EH (cell line): ENCODE measurements around the gene PPIE.

Source experiments
- DNase-seq: peaks from one replicate; pipeline ENCODE4 v3.0.0-alpha.2; 2015; ENCODE audit warnings: low read depth

PPIE gene

GRCh38 chr1:39738622-39739366 lies at the start of gene PPIE:
Gene PPIE, plus strand, starts transcription at chr1:39738882. Its CDS starts 19 bp downstream, at chr1:39738901.
- DNase-seq = peak; percentile 87

DNA sequence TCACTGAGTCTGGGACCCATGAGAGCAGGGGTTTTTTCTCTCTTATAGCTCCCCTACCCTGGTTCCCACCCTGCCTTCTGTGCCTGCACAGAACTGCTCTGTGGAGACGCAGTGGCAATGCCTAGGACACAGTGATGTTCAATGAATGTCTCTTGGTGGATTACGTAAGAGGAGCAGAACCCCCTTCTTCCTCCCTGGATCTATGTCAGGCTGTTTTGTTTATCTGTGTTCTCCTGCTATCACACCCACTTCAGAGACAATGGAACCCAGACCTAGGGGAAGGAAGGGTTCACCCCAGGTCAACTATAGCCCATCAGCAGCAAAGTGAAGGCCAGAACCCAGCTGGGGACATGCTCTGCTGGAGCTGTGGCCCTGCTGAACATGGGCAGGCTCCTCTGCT lies 49.5 kb upstream of the PPIE start:
- DNase-seq = no peak

GRCh38 chr1:39689635-39690034 lies 49.0 kb upstream of the PPIE start:
- no peak for DNase-seq

- no peak for DNase-seq
These were observed 48.5 kb upstream of the PPIE start for GRCh38 chr1:39690225-39690624.

DNA sequence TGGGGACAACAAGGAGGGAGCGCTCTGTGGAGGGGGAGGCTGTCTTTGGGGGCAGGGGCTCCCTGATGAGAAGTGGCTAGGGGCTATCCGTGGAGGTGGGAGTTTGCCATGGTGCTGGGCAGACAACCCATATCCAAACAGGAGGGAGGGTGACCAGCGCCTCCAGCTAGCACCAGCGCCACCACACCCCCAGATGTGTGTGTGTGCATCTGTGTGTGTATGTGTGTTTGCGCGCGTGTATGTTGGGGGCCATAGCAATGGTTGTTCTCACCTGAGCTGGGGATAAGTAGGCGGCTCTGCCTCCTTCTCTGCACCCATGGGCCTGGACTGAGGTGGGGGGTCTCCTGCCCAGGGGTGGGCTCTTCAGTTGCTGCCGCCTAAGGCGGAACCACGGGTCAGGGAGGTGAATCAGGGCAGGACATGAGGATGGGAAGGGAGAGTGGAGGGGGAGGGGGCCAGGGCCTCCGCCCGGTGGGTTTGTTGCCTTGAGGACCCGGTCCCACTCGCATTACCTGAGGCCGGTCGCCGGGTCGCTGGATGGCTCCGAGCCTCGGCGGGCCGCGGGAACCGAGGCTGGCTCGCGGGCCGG lies 47.8 kb upstream of the PPIE start:
- no peak for DNase-seq

- DNase-seq = peak; percentile 88
These were observed 47.1 kb upstream of the PPIE start, which contains the start of gene HPCAL4 for GRCh38 chr1:39691383-39692151. Gene HPCAL4, minus strand, starts transcription at chr1:39691433. Its CDS starts 6,830 bp downstream, at chr1:39684603.

- DNase-seq = no peak
These were observed 46.3 kb upstream of the PPIE start for GRCh38 chr1:39692152-39693074.

DNA sequence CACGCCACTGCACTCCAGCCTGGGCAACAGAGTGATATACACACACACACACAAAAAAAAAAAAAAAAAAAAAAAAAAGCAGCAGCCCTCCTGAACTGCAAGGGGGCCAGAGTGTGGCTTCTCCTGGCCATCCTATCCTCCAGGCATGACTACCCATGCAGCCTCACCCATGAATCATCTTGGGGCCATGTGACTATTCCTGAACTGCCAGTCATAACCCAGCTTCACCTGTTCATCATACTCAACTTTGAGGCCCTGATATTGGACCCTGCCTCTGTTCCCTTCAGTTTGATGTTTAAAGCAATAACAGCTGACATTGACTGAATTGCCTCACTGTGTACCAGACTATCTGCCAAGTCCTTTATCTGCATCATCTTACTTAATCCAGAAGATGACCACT lies 44.7 kb upstream of the PPIE start:
- no peak for DNase-seq

DNA sequence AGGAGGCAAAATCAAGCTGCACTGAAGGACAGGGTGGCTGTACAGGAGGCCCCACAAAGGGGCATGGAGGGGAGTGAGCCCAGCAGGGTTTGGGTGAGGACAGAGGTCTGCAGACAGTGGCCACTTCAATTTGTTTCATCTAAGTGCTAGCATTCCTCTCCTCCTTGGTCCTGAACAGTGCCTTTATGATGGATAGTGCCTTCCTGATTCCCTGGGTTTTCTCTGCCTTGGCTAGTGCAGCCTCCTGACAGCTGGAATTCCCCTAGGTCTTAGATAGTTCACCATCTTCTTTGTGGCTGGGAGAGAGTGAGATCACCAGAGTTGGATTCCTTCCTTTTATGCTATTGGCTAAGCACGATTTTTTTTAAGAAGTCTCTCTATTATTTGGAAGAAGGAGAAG lies 43.7 kb upstream of the PPIE start:
- peak; percentile 9 for DNase-seq

- DNase-seq = no peak
These were observed 42.2 kb upstream of the PPIE start for GRCh38 chr1:39696448-39696847.

DNA sequence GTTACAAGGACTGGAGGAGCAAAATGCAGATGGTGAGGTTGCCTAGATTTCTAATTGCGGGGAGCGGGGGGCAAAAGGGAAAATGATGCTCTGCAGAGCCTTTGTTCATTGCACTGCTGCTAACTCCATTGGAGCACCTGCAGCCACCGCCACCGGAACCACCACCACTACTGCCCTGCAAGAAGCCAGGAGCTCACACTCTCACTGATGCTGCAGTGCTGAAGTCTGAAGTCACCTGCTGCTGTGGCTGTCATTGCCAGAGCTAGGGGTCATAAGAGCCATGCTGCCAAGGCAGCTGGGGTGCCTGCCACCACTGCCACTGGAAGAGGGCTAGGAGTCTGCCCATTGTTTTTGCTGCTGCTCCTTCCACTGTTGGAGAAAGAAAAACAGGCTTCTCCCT lies 40.1 kb upstream of the PPIE start:
- DNase-seq = no peak

DNA sequence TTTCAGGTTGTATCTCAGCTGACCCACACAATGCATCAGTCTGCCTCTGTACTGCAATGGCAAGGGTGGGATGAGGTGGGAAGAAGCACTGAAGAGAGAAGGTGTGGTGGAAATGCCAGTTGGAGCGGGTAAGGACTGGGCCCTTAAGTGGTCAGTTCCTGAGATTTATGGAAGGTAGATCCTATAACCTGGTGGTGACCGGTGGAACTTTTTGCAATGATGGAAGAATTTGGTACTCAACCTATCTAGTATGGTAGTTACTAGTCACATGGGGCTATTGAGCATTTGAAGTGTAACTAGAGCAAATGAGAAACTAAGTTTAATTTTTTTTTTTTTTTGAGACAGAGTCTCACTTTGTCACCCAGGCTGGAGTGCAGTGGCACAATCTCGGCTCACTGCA lies 39.3 kb upstream of the PPIE start:
- no peak for DNase-seq

GRCh38 chr1:39700348-39700747 lies 38.3 kb upstream of the PPIE start:
- no peak for DNase-seq

DNA sequence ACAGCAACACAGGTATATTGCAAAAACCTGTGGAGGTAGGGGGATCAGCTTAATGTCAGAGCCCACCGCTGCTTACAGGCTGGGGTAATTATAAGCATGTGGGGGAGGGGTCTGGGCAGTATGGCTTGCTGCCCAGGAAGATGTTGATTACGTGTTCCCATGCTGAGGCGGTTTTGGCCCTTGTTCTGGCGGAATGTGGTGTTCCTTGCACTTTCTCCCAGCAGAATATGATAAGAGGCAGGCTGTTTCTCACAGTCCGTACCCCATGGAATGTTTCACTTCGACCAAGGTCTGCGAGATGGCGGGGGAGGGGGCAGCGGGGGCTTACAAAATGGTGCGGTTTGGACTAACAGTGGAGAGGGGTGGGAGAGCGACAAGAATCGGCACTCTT lies 37.6 kb upstream of the PPIE start:
- peak; percentile 60 for DNase-seq

GRCh38 chr1:39704757-39705156 lies 33.9 kb upstream of the PPIE start:
- DNase-seq = no peak

DNA sequence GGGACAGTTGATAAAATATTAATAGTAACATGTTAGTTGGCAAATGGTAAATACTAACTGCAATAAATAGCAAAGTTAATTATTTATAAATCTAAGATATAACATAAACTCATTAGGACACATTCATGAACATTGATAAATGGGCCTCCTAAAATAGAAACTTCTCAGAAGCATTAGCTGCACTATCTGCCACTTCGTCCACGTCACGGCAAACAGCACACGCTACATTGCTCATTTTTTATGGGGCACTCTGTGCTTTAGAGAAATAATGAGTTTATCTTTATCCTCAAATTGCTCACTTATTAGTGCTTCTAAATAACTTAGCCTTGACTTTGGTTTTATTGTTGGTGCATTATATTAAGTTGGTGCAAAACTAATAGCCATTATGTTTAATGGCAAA lies 31.2 kb upstream of the PPIE start:
- no peak for DNase-seq

GRCh38 chr1:39711104-39711965 lies 27.3 kb upstream of the PPIE start:
- peak; percentile 19 for DNase-seq

- DNase-seq = no peak
These were observed 26.7 kb upstream of the PPIE start for GRCh38 chr1:39711966-39712340.

DNA sequence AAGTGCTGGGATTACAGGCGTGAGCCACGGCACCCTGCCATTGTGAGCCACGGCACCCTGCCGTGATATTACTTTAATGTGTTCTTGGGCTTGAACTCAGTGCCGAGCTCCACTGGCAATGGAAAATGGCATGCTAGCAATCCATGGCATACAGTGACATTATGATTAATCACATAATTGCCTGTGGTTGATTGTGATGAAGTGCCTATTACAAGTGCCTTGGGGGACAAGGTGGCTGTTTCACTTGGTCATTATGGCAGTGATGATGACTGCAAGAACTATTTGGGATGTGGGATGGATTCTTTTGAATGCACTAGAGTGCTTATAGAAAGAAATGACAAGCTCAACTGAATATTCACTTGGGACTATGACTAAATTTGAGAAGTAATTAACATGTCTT lies 25.1 kb upstream of the PPIE start:
- no peak for DNase-seq

DNA sequence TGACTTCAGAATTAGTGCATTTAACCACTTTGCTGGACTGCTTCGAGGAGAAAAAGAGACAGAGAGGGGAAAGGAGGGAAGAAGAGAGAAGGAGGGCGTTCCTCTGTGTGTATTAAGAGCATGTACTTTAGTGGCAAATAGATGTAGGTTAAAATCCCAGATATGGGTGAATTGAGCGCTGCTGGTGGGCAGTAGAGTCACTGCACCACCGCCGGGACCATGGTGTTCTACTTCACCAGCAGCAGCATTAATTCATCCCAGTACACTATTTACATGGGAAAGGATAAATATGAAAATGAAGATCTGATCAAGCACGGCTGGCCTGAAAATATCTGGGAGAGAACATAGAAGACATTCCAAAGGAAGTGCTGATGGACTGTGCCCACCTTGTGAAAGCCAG lies 20.9 kb upstream of the PPIE start:
- DNase-seq = no peak
